PC-9 (cell line): ENCODE data around the gene CC2D2A. TPM values are rescaled to one million over a fixed set of nuclear protein-coding genes. Genes with fewer than 3 reads are reported as not detected.

Experiments
- BruUV-seq: library from RNA; stranded (reverse); fragments of 400-500 nt; replicated peaks from 2 replicates; lab custom pipeline; 2021; lab: Mats Ljungman, UMichigan
- CTCF ChIA-PET: fragments of 300-600 bp; sonication (Branson Sonifier 250); formaldehyde crosslinking; loops from one replicate; lab custom pipeline; 2022; ENCODE audit warnings: antibody characterized with exemption; lab: Charles Lee
- POLR2A ChIA-PET: fragments of 300-600 bp; sonication (Branson Sonifier 250); formaldehyde crosslinking; loops from one replicate; lab custom pipeline; 2022; ENCODE audit warnings: antibody characterized with exemption; ENCODE audit not compliant: unreplicated experiment; lab: Charles Lee
- DNase-seq, 2 experiments: peaks; one replicate each; pipeline versions ENCODE4 v3.0.0 to v3.0.0-alpha.2; 2015 to 2022; ENCODE audit warnings: mixed read lengths in 1 of 2
- H2AFZ ChIP-seq: fragments of 200-600 bp; sonication (generic); 2 replicates; pipeline ENCODE4 v1.8.1; 2017; ENCODE audit warnings: antibody characterized with exemption
- H3F3A ChIP-seq: fragments of 200-600 bp; sonication (generic); 2 replicates; pipeline ENCODE4 v1.8.1; 2017; ENCODE audit warnings: antibody characterized with exemption, mild to moderate bottlenecking, low read depth; ENCODE audit not compliant: insufficient read depth
- H3K27ac ChIP-seq: fragments of 200-600 bp; sonication (generic); 2 replicates; pipeline ENCODE4 v1.6.1; 2016; ENCODE audit warnings: mixed run types
- H3K27me3 ChIP-seq: fragments of 200-600 bp; sonication (generic); 2 replicates; pipeline ENCODE4 v1.6.1; 2016; ENCODE audit warnings: low read depth, mixed run types; ENCODE audit not compliant: insufficient read depth
- H3K36me3 ChIP-seq: fragments of 200-600 bp; sonication (generic); 2 replicates; pipeline ENCODE4 v1.6.1; 2016; ENCODE audit warnings: low read depth, mixed run types
- H3K4me1 ChIP-seq: fragments of 200-600 bp; sonication (generic); replicated peaks from 2 replicates; pipeline ENCODE4 v1.6.1; 2016; ENCODE audit warnings: mixed run types; ENCODE audit not compliant: insufficient read depth
- H3K4me2 ChIP-seq: fragments of 200-600 bp; sonication (generic); 2 replicates; pipeline ENCODE4 v1.6.1; 2017; ENCODE audit warnings: mixed run types
- H3K4me3 ChIP-seq: fragments of 200-600 bp; sonication (generic); 2 replicates; pipeline ENCODE4 v1.6.1; 2016; ENCODE audit warnings: mixed run types
- H3K79me2 ChIP-seq: fragments of 200-600 bp; sonication (generic); 2 replicates; pipeline ENCODE4 v1.6.1; 2017; ENCODE audit warnings: low read depth, mixed run types
- H3K9me2 ChIP-seq: fragments of 200-600 bp; sonication (generic); 2 replicates; pipeline ENCODE4 v1.8.1; 2017; ENCODE audit warnings: mild to moderate bottlenecking; ENCODE audit not compliant: insufficient read depth
- H3K9me3 ChIP-seq: fragments of 200-600 bp; sonication (generic); 2 replicates; pipeline ENCODE4 v1.8.1; 2016; ENCODE audit warnings: low read depth; ENCODE audit not compliant: insufficient read depth
- H4K20me1 ChIP-seq: fragments of 200-600 bp; sonication (generic); 2 replicates; pipeline ENCODE4 v1.8.1; 2017; ENCODE audit not compliant: insufficient read depth
- CTCF ChIP-seq: fragments of 200-600 bp; sonication (generic); conservative IDR thresholded peaks from 2 replicates; pipeline ENCODE4 v1.6.1; 2017; ENCODE audit warnings: mixed run types, antibody characterized with exemption, mild to moderate bottlenecking, moderate library complexity
- EZH2 ChIP-seq: fragments of 200-600 bp; sonication (generic); IDR thresholded peaks from 2 replicates; pipeline ENCODE4 v1.8.0; 2017; ENCODE audit warnings: antibody characterized with exemption, low read depth
- intact Hi-C: fragments of 100-400 bp; cut with micrococcal nuclease; formaldehyde crosslinking; loops from one replicate; pipeline ENCODE4 v1.10.0; 2022; ENCODE audit not compliant: unreplicated experiment
- total RNA-seq: library from RNA; stranded (reverse); gene quantifications from 2 replicates; pipeline ENCODE4 v1.2.3, GENCODE V29; 2021

Gene CC2D2A
- total RNA-seq, 1 experiment from 2014 or later: 6.9 TPM

- intact Hi-C loops: loop anchor here (1.0 kb wide), 3 partner anchors 326 to 522 kb away; no protein-coding TSS in a partner anchor
- peak; percentile 35 to 50 for DNase-seq
- Histone ChIP-seq H3F3A (no peaks in the 10 kb centered on the region), H3K9me3 (no peaks in the 10 kb centered on the region), H3K27me3 (no peaks in the 10 kb centered on the region), H3K79me2 (no peaks in the 10 kb centered on the region), H3K4me3 (no peak overlapping the region; the same call in 1 of the 2 replicates), H2AFZ (no peak overlapping the region; the same call in 1 of the 2 replicates), H3K4me2 (peak overlapping the region; percentile 65), H3K9me2 (no peaks in the 10 kb centered on the region), H4K20me1 (no peaks in the 10 kb centered on the region), H3K4me1 (no peaks in the 10 kb centered on the region), H3K36me3 (no peaks in the 10 kb centered on the region), H3K27ac (no peak overlapping the region)
- ChIA-PET CTCF (interaction anchor here (0.5 to 1.0 kb wide), 4 partner anchors 164 to 477 kb away, joined by 3 to 4 read pairs (median 4); no protein-coding TSS in a partner anchor), POLR2A (no interaction called here)
- no TSS peak for BruUV-seq
- TF ChIP-seq EZH2 (no peak), CTCF (peak; percentile 70; the same call in 1 of the 2 replicates)
These were observed 9.6 kb downstream of the CC2D2A start for GRCh38 chr4:15479089-15479912.

- no peak overlapping the region for H3K4me2 ChIP-seq
- DNase-seq: no peak
- no peaks in the 10 kb centered on the region for H3F3A ChIP-seq
- TF ChIP-seq CTCF: no peak
- TF ChIP-seq EZH2: no peak
- no peaks in the 10 kb centered on the region for H3K9me2 ChIP-seq
- H3K27ac ChIP-seq: no peak overlapping the region
- H4K20me1 ChIP-seq: no peaks in the 10 kb centered on the region
- no TSS peak for BruUV-seq
- H3K4me1 ChIP-seq: no peaks in the 10 kb centered on the region
- ChIA-PET CTCF (interaction anchor here (0.5 to 0.6 kb wide), 2 partner anchors 164 to 393 kb away, joined by 3 to 4 read pairs; no protein-coding TSS in a partner anchor), POLR2A (no interaction called here)
- H3K79me2 ChIP-seq: no peaks in the 10 kb centered on the region
- no peaks in the 10 kb centered on the region for H3K36me3 ChIP-seq
- no peak overlapping the region for H3K4me3 ChIP-seq
- H3K27me3 ChIP-seq: no peaks in the 10 kb centered on the region
- H2AFZ ChIP-seq: no peak overlapping the region
- intact Hi-C loops: loop anchor here (1.0 to 2.0 kb wide), 4 partner anchors 171 to 521 kb away; no protein-coding TSS in a partner anchor
- no peaks in the 10 kb centered on the region for H3K9me3 ChIP-seq
These were observed 10.2 kb downstream of the CC2D2A start for GRCh38 chr4:15479913-15480185.

- H3K4me2 ChIP-seq: no peak overlapping the region
- H3K4me3 ChIP-seq: no peak overlapping the region
- no peaks in the 10 kb centered on the region for H3K36me3 ChIP-seq
- CTCF ChIA-PET: no interaction called here
- POLR2A ChIA-PET: no interaction called here
- intact Hi-C loops: loop anchor here (2.0 kb wide), 1 partner anchor 169 kb away; no protein-coding TSS in a partner anchor
- H4K20me1 ChIP-seq: no peaks in the 10 kb centered on the region
- H3K9me2 ChIP-seq: no peaks in the 10 kb centered on the region
- no peak overlapping the region for H2AFZ ChIP-seq
- BruUV-seq: no TSS peak
- TF ChIP-seq EZH2 (no peak), CTCF (no peak)
- H3K79me2 ChIP-seq: no peaks in the 10 kb centered on the region
- H3K4me1 ChIP-seq: no peaks in the 10 kb centered on the region
- H3F3A ChIP-seq: no peaks in the 10 kb centered on the region
- H3K27me3 ChIP-seq: no peaks in the 10 kb centered on the region
- DNase-seq: no peak
- H3K27ac ChIP-seq: no peak overlapping the region
- no peaks in the 10 kb centered on the region for H3K9me3 ChIP-seq
These were observed 12.5 kb downstream of the CC2D2A start for GRCh38 chr4:15481961-15482745.
